GM21737 (cell line): ENCODE results near the gene TSPAN18.

Source experiments
- ATAC-seq: cut with Tn5 transposase; IDR thresholded peaks from one replicate; pipeline ENCODE4 v1.9.1; 2021; ENCODE audit warnings: mild to moderate bottlenecking, moderate library complexity; ENCODE audit not compliant: unreplicated experiment

Gene TSPAN18

DNA sequence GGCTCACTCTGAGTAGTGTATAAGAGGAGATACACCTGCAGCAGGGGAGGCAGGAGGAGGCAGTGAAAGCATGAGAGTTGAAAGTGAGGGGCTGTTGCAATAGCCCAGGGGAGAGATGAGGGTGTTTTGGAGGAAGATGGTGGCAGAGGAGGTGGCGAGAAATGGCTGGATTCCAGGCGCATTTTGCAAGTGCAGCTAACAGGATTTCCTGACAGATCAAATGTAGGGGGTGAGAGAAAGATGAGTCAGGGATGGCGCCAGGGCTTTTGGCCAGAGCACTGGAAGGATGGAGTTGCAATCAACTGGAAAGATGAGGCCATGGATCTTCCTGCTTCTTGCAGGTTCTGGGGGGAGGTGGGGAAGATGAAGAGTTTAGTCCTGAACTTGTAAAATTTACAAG is 16.8 kb upstream of the TSPAN18 start:
- ATAC-seq: no peak

DNA sequence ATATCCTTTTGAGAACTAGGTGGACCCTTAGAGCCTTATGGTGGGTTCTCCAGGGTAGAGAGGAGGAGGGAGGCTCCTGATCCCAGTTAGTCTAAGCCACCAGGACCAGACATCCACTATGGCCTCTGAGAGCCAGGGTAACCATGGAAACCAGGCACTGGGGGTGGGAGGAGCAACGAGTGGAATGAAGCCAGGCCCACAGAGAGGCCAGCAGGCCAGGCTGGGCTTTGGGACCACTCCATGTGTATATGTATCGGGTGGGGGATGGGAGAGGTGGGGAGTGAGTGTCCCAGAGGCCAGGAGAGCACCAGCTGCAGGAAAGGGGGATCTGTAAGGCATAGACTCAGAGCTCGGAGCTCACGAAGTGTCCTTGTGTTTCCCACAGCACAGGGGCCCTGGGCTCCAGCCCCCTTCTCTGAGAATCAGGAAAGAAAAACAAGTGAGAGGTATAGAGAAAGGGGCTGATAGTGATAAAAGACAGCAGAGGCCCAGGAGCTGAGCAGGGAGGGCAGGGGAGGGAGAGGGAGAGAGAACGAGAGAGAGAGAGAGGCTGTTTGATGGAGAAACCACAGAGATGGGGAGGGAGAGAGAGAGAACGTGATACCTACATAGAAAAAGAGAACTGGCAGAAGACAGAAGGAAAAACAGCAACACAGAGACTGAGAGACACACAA is 15.5 kb upstream of the TSPAN18 start:
- no peak for ATAC-seq

DNA sequence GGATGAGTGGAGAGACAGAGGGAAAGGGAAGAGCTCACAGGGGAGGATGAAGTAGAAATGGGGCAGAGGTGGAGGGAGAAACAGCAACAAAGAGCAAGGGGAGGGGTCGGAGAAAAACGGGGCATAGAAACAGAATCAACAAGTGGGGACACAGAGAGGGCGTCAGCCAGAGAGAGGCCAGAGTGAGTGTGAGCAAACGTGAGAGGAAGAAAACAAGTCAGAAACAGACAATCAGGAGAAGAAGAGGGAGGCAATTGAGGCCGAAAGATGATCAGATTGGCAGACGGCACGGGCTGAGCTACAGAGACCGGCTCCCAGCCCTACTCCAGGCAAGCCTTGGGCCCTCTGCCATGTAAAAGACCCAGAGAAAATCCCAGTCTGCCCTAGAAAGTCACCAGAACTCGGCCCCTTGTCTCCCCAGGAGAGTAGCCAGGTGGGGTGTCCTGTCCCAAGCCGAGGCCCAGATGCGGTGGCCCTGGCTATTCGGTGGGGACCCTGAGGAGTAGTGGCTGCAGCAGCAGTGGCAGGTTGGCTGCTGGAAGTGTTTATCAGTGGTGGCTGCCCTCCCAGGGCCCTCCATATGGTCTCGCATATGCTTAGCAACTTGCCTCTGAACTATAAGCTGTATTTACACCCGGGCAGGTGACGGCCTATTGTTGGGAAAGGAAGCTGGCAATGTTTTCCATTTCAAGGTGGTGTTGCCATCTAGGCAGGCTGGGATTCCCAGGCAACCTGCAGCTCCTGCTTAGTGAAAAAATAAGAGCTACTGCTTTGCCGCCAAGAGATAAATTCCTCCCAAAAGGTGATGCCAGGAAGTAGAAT is 14.8 kb upstream of the TSPAN18 start:
- no peak for ATAC-seq

DNA sequence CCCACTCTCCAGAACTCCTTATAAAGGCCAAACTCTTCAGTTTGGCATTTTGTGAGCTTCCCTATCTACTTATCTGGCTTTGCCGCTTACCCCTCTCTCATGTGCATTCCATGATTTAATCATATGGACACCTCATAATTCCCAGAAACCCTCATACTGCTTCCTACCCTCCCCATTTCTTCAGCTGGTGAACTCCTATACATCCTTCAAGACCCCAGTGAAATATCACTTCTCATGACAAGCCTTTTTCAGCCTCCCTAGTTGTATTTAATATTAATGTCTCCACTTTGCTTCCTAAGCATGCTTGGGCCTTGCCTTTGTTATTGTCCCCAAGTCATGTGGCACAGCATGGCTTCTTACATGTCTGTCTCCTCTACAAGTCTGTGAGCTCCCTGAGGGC is 13.7 kb upstream of the TSPAN18 start:
- ATAC-seq: no peak

DNA sequence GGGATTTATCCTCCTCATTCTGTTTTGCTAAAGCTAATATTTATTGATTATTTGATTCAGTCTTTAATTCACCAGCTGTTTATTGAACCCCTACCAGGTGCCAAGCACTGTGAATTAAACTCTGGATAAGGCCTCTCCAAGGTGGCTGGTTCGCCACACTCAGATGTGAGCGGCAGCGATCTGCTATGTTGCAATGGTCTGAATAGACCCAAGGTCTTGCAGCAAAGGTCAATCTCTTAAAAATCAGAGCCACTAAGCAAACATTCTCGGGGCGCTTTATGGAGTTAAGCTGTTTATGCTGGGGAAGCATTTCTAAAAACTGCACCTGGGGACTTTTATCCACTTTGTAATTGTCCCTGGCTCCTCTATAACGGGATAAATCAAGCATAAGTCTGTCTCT is 10.5 kb upstream of the TSPAN18 start:
- no peak for ATAC-seq

DNA sequence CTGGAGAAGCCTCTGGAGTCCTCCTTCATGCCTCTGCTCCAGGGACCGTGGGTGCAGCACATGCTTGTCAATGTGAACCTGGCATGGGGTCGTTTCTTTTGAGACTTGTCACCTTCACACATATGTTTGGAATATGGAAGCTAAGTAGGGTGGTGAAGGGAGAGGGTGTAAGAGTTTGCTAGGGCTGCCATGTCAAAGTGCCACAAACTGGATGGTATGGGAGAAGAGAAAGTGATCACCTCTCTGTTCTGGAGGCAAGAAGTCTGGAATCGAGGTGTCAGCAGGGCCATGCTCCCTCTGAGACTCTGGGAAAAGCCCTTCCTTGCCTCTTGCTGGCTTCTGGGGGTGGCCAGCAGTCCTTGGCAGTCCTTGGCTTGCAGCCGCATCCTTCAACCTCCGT is 8.7 kb upstream of the TSPAN18 start:
- ATAC-seq: no peak

DNA sequence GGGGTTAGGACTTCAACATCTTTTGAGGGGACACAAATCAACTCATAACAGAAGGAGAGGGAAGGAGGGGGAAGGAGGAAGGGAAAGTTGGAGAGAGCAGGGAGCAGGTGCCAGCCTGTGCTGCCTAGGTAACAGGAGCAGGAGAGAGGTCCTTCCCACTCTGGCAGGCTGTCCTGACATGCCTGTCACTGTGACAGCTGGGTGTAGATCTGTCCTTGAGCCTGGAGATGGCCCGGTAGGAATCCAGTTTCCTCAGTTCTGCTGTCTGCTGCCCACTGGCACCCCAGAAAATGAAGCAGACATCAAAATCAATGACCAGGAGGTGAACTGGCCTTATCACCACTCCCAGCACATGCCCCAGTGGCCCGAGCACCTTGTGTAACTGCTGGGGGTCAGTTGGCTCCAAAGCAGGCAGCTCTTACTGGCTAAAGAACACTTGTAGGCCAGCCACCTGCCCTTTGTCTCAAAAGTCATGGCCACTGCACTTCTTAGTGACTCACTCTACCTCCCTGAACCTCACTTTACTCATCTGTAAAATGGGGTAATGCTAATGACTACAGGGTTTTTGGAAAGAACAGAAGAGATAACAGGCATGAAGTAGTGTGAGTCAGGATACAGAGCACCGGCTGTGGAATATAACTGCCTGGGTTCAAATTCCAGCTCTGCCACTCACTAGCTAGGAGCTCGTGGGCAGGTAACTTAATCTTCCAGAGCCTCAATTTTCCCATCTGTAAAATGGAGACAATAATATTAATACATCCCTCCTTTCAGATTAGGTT is 8.0 kb upstream of the TSPAN18 start:
- ATAC-seq: no peak

DNA sequence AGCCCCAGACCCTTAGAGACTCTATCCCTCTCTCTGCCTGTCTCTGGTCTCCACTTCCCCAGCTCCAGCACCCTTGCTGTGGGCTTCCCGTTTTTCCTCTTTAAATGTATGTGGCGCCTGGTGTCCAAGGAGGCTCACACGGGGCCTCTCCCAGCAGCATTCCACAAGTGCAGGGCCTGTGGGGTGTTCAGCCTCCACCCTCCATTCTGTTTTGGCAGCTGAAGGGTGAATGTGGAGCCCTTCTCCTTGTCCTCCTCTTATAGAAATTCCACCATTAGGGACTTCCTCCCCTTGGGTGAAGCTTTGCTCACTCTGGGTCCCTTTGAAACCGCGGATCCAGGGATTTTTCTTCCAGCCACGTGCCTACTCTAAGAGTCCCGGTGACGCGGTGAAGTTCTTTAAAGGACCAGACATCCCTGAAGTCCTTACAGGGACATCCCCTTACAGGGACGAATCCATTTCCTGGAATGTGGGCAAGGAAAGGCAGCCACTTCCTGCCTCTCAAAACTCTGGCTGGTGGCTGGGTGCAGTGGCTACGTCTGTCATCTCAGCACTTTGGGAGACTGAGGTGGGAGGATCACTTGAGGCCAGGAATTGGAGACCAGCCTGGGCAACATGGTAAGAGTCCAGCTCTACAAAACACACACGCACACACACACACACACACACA is 1.6 kb upstream of the TSPAN18 start:
- ATAC-seq: no peak

DNA sequence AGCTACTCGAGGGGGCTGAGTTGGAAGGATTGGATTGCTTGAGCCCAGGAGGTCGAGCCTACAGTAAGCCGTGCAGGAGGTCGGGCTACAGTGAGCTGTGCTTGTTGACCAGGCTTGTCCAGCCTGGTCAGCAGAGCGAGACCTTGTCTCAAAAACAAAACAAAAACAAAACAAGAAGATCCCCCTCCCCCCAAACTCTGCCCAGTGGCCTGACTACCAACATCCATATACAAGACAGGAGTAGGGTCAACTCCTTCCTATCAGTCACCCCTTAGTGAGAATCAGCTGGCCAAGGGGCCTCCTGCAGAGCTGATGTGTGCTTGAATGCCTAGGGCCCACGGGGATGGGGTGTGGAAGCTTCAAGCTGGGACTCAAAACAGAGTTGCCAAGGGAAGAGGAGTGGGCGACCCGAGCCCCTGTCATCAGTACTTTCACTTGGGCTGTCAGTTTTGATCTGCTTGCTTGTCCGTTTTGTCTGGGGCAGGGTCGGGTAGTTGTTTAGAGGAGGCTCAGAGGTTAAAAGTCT is 942 bp upstream of the TSPAN18 start:
- no peak for ATAC-seq

DNA sequence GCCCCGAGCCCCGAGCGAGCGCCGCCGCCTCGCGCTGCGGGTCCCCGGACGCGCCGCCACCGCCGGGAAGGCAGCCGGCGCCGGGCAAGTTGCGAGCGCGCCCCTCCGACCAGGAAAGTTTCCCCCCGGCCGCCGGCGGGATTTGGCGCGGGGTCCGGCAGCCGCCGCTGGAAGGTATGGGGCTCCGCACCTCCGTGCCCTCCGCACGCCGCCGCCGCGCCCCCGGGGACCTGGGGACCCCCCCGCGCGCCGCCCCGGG is 281 bp downstream of the TSPAN18 start:
- no peak for ATAC-seq

DNA sequence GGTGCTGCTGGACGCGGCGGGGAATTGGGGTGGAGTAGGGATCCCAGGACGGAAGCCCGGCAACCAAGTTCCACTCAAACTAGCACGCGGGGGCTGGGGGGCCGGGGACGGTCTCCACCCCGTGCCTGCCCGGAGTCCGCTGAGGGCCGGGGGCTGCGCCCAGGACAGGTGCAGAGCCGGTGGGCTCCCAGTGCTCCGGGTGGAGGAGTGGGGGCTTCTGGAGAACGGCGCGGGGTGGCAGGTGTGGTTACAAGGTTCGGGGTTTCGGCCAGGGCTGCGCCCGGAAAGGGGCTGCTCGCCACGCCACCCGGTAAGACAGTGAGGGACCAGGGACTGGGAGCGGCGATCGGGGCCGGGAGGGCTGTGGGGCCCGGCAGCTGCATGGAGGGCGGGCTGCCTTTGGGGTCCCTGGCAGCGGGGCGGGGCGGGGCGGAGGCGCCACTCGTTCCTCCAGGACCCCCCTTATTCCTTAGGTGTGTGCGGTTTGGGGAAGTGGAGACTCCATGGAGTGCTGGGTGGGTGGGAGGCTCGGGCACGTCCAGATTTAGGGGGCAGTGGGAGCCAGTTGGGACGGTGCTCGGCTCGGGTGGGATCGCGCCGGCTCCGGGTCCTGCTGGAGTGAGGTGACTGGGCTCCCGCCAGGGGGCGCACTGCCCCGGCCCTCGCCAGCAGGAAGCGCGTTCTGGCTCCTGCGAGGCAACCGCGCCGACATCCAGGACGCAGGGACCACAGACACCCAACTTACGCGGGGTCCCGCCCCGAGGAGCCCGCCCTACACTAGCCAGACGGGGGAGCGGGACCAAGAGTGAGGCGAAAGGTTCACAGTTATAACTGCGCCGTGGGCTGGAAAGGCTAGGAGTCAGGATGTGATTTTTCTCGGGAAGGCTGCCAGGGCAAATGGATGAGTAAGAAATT is 868 bp downstream of the TSPAN18 start:
- peak; percentile 47 for ATAC-seq

DNA sequence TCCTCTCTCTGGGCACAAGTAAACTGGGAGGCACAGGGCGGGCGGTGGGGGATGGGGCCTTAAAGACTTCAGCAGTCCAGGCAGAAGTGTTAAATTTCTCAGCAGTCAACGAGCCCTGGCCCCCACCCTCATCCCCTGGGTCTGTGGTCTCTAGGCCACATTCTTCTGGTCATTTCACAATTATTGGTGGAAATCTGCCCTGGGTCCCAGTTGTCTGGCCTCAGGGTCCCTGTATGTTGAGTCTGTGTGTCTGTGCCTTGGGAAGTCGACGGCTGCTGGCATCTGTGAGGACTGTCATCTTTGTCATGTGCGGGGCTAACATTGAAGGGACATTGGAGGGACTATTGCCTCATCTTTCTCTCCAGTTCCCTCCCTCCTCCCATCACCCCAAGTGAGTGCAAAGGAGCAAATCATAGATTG is 1.7 kb downstream of the TSPAN18 start:
- no peak for ATAC-seq

DNA sequence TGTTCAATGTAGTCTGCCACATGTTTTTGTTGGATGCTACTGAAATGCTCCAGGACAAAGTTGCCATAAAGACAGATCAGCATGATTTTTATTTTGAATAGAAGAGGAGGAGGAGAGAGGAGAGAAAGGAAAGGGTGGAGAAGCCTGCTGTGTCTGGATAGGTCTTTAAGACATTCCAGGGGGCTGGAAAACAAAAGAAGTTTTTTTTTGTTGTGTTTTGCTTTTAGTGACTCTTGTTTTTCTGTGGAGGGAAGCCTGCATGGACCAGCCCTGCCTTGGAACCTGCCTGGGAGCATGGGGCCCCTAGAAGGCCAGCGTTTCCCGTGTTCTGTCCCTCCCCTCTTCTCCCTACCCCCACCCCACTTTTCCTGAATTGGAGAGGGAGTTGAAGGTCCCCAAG is 2.3 kb downstream of the TSPAN18 start:
- no peak for ATAC-seq

DNA sequence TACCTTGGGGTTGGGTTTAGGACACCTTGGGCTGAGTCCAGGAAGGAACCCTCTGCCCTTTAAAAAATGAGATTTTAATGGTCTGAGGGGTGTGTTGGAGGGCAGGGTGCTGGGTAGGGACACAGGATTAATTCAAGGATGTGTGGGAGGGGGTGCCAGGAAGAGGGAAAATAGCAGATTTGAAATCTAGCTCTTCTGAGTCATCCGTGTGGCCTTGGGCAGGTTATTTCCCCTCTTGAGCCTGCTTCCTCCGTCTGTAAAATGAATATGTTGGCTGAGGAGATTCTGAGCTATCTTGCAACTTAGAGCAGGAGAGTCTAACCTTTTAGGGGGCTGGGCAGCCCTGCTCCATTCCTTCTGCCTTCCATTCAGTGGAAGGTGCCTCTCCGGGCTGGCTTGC is 3.0 kb downstream of the TSPAN18 start:
- ATAC-seq: no peak

DNA sequence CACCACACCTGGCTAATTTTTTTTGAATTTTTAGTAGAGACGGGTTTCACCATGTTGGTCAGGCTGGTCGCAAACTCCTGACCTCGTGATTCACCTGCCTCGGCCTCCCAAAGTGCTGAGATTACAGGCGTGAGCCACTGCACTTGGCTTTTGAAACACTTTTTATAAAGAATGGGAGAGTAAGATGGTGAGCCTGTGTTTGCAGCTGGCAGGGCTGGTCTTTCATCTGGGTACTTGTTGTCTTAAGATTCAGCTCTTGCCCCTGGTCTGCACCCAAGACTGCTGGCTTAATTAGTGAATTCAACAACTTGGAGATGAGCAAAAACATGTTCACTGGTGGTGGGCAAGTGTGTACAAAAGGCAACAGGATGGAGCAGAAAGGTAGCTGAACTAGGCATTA is 4.0 kb downstream of the TSPAN18 start:
- ATAC-seq: no peak

DNA sequence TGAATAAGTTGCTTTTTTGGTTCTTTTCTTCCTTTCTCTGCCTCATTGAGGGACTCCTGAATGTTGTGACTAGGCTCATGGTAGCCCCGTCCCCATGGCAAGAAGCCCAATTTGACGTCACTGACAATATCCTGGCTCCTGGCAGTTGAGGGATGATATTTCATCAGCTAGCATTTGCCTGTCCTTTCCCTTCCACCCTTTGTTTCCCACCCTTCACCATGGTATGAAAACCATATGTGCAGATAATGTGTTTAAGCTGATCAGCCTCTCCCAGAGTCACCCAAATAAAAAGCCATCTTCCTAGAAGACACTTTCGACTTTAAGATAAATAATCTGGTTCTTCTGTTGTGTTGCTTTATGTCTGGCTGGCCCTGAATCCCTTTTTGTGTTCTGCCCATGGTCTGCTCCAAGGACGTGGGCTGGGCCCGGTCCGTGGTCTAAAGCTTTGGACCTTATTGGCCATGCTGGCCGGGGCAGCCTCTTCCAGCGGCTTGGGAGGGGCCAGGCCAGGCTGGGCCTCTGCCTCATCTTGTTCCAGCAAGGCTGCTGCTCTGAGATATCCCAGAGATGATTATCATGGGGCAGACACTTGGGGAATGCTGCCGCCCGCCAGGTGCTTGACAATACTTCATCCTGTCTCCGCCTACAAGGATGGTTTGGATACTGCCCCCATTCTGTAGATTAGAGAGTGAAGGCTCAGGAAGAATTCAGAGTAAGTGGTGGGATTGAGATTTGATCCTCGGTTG is 5.1 kb downstream of the TSPAN18 start:
- no peak for ATAC-seq

DNA sequence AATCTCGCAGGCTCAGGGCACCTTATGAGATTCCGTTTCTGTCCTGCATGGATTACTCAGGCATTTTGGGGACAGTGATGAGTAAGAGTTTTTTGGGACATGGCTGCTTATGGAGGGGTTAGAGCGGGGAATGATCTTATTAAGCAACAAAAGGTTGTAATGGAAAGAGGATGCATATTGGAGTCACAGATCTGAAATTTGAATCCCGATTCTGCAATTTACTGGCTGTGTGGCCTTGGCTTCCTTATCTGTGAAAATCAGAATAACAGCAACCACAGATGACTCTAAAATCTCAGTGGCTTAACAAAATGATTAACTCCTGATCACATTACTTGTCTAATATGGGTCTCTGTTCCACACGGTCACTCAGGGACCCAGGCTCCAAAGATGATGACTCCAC is 5.8 kb downstream of the TSPAN18 start:
- ATAC-seq: no peak

DNA sequence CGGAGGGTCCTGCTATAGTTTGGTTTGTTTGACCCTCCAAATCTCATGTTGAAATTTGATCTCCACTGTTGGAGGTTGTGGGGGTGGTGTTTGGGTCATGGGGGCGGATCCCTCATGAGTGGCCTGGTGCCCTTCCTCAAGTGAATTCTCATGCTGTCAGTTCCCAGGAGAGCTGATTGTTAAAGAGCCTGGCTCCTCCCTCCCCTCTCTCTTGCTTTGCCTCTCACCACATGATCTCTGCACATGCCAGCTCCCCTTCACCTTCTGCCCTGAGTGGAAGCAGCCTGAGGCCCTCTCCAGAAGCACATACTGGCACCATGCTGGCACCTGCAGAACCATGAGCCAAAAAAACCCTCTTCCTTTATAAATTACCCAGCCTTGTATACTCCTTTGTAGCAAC is 7.1 kb downstream of the TSPAN18 start:
- no peak for ATAC-seq

DNA sequence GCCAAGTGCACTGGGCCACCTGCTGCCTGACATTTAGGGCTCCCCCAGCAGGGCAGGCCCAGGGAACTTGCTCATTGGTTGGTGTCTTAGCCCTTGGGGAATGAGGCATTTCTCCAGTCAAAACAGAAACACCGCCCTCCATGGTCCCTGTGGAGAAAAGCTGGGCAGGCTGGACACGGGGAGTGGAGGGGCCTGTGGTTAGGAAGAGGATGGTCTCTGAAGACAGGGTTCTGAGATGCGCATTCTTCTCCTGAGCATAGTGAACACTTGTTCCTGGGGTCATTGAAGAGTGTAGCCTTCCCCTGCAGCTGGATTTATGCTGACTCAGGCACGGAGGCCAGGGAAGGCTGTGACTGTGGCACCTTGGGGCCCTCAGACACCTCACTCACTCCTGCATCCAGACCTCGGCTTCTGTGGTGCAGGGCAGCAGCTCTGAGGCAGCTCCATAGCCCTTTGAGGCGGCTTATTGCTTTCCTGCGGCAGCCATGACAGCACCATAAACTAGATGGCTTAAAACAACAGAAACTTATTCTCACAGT is 8.2 kb downstream of the TSPAN18 start:
- ATAC-seq: no peak
